Caco-2 (cell line): ENCODE measurements around the gene CRHR1. TPM values are rescaled to one million over a fixed set of nuclear protein-coding genes. Genes with fewer than 3 reads are reported as not detected.

Source experiments
- BruUV-seq: library from RNA; stranded (reverse); fragments of 400-500 nt; replicated peaks from 2 replicates; lab custom pipeline; 2021; lab: Mats Ljungman, UMichigan
- CTCF ChIA-PET: fragments of 300-600 bp; sonication (Branson Sonifier 250); formaldehyde crosslinking; loops from one replicate; lab custom pipeline; 2022; ENCODE audit warnings: antibody characterized with exemption; lab: Charles Lee
- POLR2A ChIA-PET: fragments of 300-600 bp; sonication (Branson Sonifier 250); formaldehyde crosslinking; loops from one replicate; lab custom pipeline; 2022; ENCODE audit warnings: antibody characterized with exemption; lab: Charles Lee
- DNase-seq, 2 experiments: peaks; one replicate each; pipeline versions ENCODE4 v3.0.0 to v3.0.0-alpha.2; 2020 to 2022
- H3K27me3 ChIP-seq: replicated peaks from 2 replicates; pipeline ENCODE4 v1.6.0; 2011; ENCODE audit warnings: low read length; ENCODE audit not compliant: control insufficient read depth, insufficient read depth
- H3K36me3 ChIP-seq: 2 replicates; pipeline ENCODE4 v1.5.1; 2011; ENCODE audit warnings: low read length; ENCODE audit not compliant: control insufficient read depth, insufficient read depth
- H3K4me1 ChIP-seq: fragments of 250-450 bp; sonication (Bioruptor Pico); 2 replicates; pipeline ENCODE4 v1.5.1; 2020; ENCODE audit warnings: mild to moderate bottlenecking
- H3K4me3 ChIP-seq: 2 replicates; pipeline ENCODE4 v1.5.1; 2011; ENCODE audit warnings: low read depth, mild to moderate bottlenecking, control low read depth, low read length
- H3K9me3 ChIP-seq: fragments of 250-450 bp; sonication (Bioruptor Pico); 2 replicates; pipeline ENCODE4 v1.5.1; 2020; ENCODE audit warnings: mild to moderate bottlenecking, moderate library complexity
- H3K27ac Mint-ChIP-seq: one replicate; pipeline ENCODE4 v1.8.0; 2022; ENCODE audit warnings: mixed read lengths; ENCODE audit not compliant: unreplicated experiment
- H3K27me3 Mint-ChIP-seq: one replicate; pipeline ENCODE4 v1.8.0; 2022; ENCODE audit warnings: mixed read lengths; ENCODE audit not compliant: insufficient read depth, unreplicated experiment
- H3K36me3 Mint-ChIP-seq: one replicate; pipeline ENCODE4 v1.8.0; 2022; ENCODE audit warnings: mild to moderate bottlenecking, mixed read lengths; ENCODE audit not compliant: insufficient read depth, unreplicated experiment
- H3K4me1 Mint-ChIP-seq: one replicate; pipeline ENCODE4 v1.8.0; 2022; ENCODE audit warnings: low read depth, mixed read lengths; ENCODE audit not compliant: unreplicated experiment
- H3K4me3 Mint-ChIP-seq: one replicate; pipeline ENCODE4 v1.8.0; 2022; ENCODE audit warnings: mild to moderate bottlenecking, moderate library complexity, mixed read lengths; ENCODE audit not compliant: unreplicated experiment
- H3K9me3 Mint-ChIP-seq: one replicate; pipeline ENCODE4 v1.8.0; 2022; ENCODE audit warnings: mixed read lengths; ENCODE audit not compliant: unreplicated experiment
- intact Hi-C: fragments of 100-400 bp; cut with micrococcal nuclease; formaldehyde crosslinking; loops from one replicate; pipeline ENCODE4 v1.10.0; 2022; ENCODE audit not compliant: unreplicated experiment
- total RNA-seq: library from RNA; stranded (reverse); gene quantifications from 2 replicates; pipeline ENCODE4 v1.2.3, GENCODE V29; 2022
- TF ChIP-seq, protein P1 (sequence below), 2 experiments: fragments of 200-600 bp in 1 of 2; IDR thresholded peaks; 1 replicate in 1 of 2; 2 replicates in 1 of 2; pipeline versions ENCODE4 v1.5.1 to v1.8.0; 2011 to 2022; ENCODE audit warnings: antibody characterized with exemption in 1 of 2, control low read depth in 1 of 2, inconsistent platforms in 1 of 2, low read depth in 1 of 2, low read length in 1 of 2, mild to moderate bottlenecking in 1 of 2, moderate library complexity in 1 of 2; ENCODE audit not compliant: insufficient read depth in 1 of 2, severe bottlenecking in 1 of 2, unreplicated experiment in 1 of 2

Gene CRHR1
- total RNA-seq, 1 experiment from 2014 or later = not detected

DNA sequence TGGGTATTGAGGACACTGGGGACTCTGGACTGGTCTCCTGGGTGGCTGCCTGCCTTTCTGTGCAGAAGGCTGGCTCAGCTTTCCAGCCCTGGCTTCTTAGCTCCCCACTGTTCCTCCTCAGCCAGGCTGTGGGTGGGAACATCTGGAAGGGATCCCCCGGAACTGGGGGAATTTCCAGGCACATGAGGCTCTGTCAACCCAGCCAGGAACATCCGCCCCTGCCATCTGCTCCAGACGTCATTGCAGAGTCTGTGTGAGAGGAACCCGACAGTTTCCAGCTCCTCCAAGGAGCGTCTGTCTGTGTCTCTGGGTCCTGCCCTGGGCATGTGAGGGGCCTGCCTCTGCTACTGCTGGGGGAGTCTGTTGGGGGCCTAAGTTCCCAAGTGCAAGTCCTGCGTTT is 36.2 kb upstream of the CRHR1 start:
- no TSS peak for BruUV-seq
- DNase-seq = no peak
- TF ChIP-seq, protein P1, sequence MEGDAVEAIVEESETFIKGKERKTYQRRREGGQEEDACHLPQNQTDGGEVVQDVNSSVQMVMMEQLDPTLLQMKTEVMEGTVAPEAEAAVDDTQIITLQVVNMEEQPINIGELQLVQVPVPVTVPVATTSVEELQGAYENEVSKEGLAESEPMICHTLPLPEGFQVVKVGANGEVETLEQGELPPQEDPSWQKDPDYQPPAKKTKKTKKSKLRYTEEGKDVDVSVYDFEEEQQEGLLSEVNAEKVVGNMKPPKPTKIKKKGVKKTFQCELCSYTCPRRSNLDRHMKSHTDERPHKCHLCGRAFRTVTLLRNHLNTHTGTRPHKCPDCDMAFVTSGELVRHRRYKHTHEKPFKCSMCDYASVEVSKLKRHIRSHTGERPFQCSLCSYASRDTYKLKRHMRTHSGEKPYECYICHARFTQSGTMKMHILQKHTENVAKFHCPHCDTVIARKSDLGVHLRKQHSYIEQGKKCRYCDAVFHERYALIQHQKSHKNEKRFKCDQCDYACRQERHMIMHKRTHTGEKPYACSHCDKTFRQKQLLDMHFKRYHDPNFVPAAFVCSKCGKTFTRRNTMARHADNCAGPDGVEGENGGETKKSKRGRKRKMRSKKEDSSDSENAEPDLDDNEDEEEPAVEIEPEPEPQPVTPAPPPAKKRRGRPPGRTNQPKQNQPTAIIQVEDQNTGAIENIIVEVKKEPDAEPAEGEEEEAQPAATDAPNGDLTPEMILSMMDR (IDR thresholded peaks at IDR 0.05; ENCODE audit: insufficient read depth in 1 of 2, low read depth in 1 of 2, low read length in 1 of 2, severe bottlenecking in 1 of 2, unreplicated experiment in 1 of 2) = no peak
- H3K36me3 Mint-ChIP-seq = peaks cover 4% of the 10 kb centered on the region
- H3K36me3 ChIP-seq = no peaks in the 10 kb centered on the region
- no peak overlapping the region for H3K4me3 ChIP-seq
- no peak overlapping the region for H3K27ac Mint-ChIP-seq
- H3K4me1 Mint-ChIP-seq = no peaks in the 10 kb centered on the region
- ChIA-PET POLR2A (no interaction called here), CTCF (interaction anchor here (0.6 kb wide), 1 partner anchor 76 kb away, joined by 4 read pairs; no protein-coding TSS in a partner anchor)
- H3K27me3 Mint-ChIP-seq = peaks cover 19% of the 10 kb centered on the region
- intact Hi-C loops = no loop called here
- no peaks in the 10 kb centered on the region for H3K9me3 Mint-ChIP-seq
- no peaks in the 10 kb centered on the region for H3K9me3 ChIP-seq
- no peaks in the 10 kb centered on the region for H3K4me1 ChIP-seq
- H3K27me3 ChIP-seq = no peaks in the 10 kb centered on the region
- no peak overlapping the region for H3K4me3 Mint-ChIP-seq

DNA sequence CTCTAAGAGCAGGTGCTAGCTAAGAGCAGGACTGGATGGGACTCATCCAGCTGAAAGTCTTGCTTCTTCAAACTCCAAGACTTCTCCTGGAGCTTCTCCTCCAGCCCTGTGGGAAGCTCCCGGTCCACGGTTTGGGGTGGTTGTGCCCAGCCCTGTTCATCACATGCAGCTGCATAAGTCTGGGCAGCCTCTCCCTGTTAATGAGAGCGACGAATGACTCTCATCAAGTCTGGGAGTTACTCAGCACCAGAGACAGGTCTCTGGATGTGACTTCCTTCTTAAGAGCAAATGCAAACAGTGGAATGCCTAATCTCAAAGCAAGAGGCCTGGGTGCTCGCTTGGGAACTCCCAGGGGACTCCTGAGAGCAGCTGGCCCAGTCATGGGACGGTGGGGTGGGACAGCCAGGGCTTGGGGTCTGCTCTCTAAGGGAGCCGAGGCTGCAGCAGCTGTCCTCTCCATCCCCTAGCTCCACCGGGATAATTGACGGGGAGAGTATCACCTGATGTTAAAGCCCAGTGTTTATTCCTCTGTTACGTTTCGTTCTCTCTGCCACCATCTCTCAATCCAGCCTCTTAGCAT is 35.3 kb upstream of the CRHR1 start:
- no peaks in the 10 kb centered on the region for H3K9me3 ChIP-seq
- Mint-ChIP-seq H3K4me1 (no peaks in the 10 kb centered on the region), H3K27me3 (peaks cover 16% of the 10 kb centered on the region), H3K4me3 (no peak overlapping the region), H3K27ac (no peak overlapping the region), H3K9me3 (no peaks in the 10 kb centered on the region), H3K36me3 (peaks cover 4% of the 10 kb centered on the region)
- no peaks in the 10 kb centered on the region for H3K4me1 ChIP-seq
- no peak for DNase-seq
- POLR2A ChIA-PET = no interaction called here
- TF ChIP-seq, protein P1 (IDR thresholded peaks at IDR 0.05; ENCODE audit: insufficient read depth in 1 of 2, low read depth in 1 of 2, low read length in 1 of 2, severe bottlenecking in 1 of 2, unreplicated experiment in 1 of 2) = no peak
- BruUV-seq = no TSS peak
- H3K36me3 ChIP-seq = no peaks in the 10 kb centered on the region
- CTCF ChIA-PET = interaction anchor here (0.6 kb wide), 2 partner anchors 75 to 1504 kb away, joined by 3 to 4 read pairs; no protein-coding TSS in a partner anchor
- H3K4me3 ChIP-seq = no peak overlapping the region
- intact Hi-C loops = no loop called here
- H3K27me3 ChIP-seq = no peaks in the 10 kb centered on the region

DNA sequence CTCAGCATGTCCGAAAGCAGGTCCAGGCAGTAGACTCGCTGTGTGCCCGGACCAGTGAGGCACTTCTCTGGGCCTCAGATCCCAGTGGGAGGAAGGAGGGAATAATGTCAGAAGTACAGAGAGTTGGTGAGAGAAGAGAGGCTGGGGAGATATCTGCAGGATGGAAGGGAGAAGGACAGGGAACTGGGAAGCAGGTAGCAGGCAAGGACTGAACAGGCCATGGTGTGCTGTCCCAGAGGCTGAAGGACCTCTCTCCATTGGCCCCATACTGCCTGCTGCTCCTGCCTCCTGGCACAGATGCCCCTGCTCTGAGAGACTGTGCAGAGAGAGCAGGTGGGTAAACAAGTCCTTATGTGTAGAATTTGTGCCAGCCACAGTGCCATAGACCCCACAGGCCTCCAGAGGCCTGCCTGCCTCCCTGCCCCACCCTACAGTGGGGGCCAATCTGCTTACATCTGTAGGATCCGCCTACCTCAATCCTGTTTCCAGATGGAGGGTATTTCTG is 34.2 kb upstream of the CRHR1 start:
- Histone ChIP-seq H3K27me3 (no peaks in the 10 kb centered on the region), H3K4me1 (no peaks in the 10 kb centered on the region), H3K9me3 (no peaks in the 10 kb centered on the region), H3K4me3 (no peak overlapping the region), H3K36me3 (no peaks in the 10 kb centered on the region)
- POLR2A ChIA-PET = no interaction called here
- H3K4me1 Mint-ChIP-seq = no peaks in the 10 kb centered on the region
- H3K27me3 Mint-ChIP-seq = peaks cover 18% of the 10 kb centered on the region
- intact Hi-C loops = no loop called here
- no peak overlapping the region for H3K4me3 Mint-ChIP-seq
- TF ChIP-seq, protein P1 (IDR thresholded peaks at IDR 0.05; ENCODE audit: insufficient read depth in 1 of 2, low read depth in 1 of 2, low read length in 1 of 2, severe bottlenecking in 1 of 2, unreplicated experiment in 1 of 2) = no peak
- CTCF ChIA-PET = no interaction called here
- no peak for DNase-seq
- no TSS peak for BruUV-seq
- peaks cover 4% of the 10 kb centered on the region for H3K36me3 Mint-ChIP-seq
- no peaks in the 10 kb centered on the region for H3K9me3 Mint-ChIP-seq
- H3K27ac Mint-ChIP-seq = no peak overlapping the region
